Activated CD8-positive, alpha-beta T cell treated with anti-CD3 and anti-CD28 coated beads for 36 hours (primary cell): ENCODE measurements around the gene THBS4. TPM values are rescaled to one million over a fixed set of nuclear protein-coding genes. Genes with fewer than 3 reads are reported as not detected.

Experiments used
- ATAC-seq: fragments of 200-7000 bp; cut with Tn5 transposase; one replicate; pipeline ENCODE4 v1.10.0; 2021; ENCODE audit warnings: mild to moderate bottlenecking, moderate library complexity
- CTCF ChIA-PET: fragments of 350-600 bp; sonication (Branson Sonifier 250); formaldehyde crosslinking; loops from one replicate; lab custom pipeline; 2021; ENCODE audit warnings: antibody characterized with exemption; lab: Charles Lee
- POLR2A ChIA-PET: fragments of 350-600 bp; sonication (Branson Sonifier 250); formaldehyde crosslinking; loops from one replicate; lab custom pipeline; 2021; ENCODE audit warnings: antibody characterized with exemption; lab: Charles Lee
- DNase-seq: peaks from one replicate; pipeline ENCODE4 v3.0.0-alpha.2; 2020
- H3K27ac Mint-ChIP-seq: one replicate; pipeline ENCODE4 v1.8.0; 2021; ENCODE audit warnings: mild to moderate bottlenecking, mixed read lengths
- H3K27me3 Mint-ChIP-seq: one replicate; pipeline ENCODE4 v1.8.0; 2021; ENCODE audit warnings: mixed read lengths
- H3K36me3 Mint-ChIP-seq: one replicate; pipeline ENCODE4 v1.8.0; 2021; ENCODE audit warnings: low read depth, mixed read lengths
- H3K4me1 Mint-ChIP-seq: one replicate; pipeline ENCODE4 v1.8.0; 2021; ENCODE audit warnings: low read depth, mixed read lengths
- H3K4me3 Mint-ChIP-seq: one replicate; pipeline ENCODE4 v1.8.0; 2021; ENCODE audit warnings: mild to moderate bottlenecking, moderate library complexity, mixed read lengths
- H3K9me3 Mint-ChIP-seq: one replicate; pipeline ENCODE4 v1.8.0; 2021; ENCODE audit warnings: mixed read lengths
- CTCF ChIP-seq: fragments of 200-600 bp; IDR thresholded peaks from one replicate; pipeline ENCODE4 v1.8.0; 2022; ENCODE audit warnings: antibody characterized with exemption, mild to moderate bottlenecking
- intact Hi-C: fragments of 100-400 bp; cut with micrococcal nuclease; formaldehyde crosslinking; loops from one replicate; pipeline ENCODE4 v1.10.0; 2022
- total RNA-seq, 2 experiments: library from RNA; stranded (reverse); gene quantifications; one replicate each; pipeline ENCODE4 v1.2.3, GENCODE V29; 2021

Gene THBS4
- total RNA-seq, 2 experiments from 2014 or later: 2.3 to 2.5 TPM

- no peak overlapping the region for H3K4me3 Mint-ChIP-seq
- ChIA-PET POLR2A (no interaction called here), CTCF (interaction anchor here (1.3 to 1.4 kb wide), 2 partner anchors 15 to 16 kb away, joined by 3 read pairs; no protein-coding TSS in a partner anchor)
- H3K9me3 Mint-ChIP-seq: no peaks in the 10 kb centered on the region
- H3K27me3 Mint-ChIP-seq: no peaks in the 10 kb centered on the region
- intact Hi-C loops: no loop called here
- H3K36me3 Mint-ChIP-seq: no peaks in the 10 kb centered on the region
- no peak overlapping the region for H3K27ac Mint-ChIP-seq
- H3K4me1 Mint-ChIP-seq: peaks cover 4% of the 10 kb centered on the region
- ATAC-seq (no peak), DNase-seq (no peak)
- TF ChIP-seq CTCF: no peak
Observed at GRCh38 chr5:80068246-80068636, 33.1 kb downstream of the THBS4 start.

GRCh38 chr5:80068775-80069174 lies 33.6 kb downstream of the THBS4 start:
- Mint-ChIP-seq H3K36me3 (no peaks in the 10 kb centered on the region), H3K27ac (no peak overlapping the region), H3K9me3 (no peaks in the 10 kb centered on the region), H3K4me3 (no peak overlapping the region), H3K4me1 (peaks cover 4% of the 10 kb centered on the region), H3K27me3 (no peaks in the 10 kb centered on the region)
- ATAC-seq (no peak), DNase-seq (no peak)
- ChIA-PET POLR2A (no interaction called here), CTCF (interaction anchor here (1.0 to 1.6 kb wide), 2 partner anchors 14 to 23 kb away, joined by 3 to 4 read pairs; no protein-coding TSS in a partner anchor)
- intact Hi-C loops: no loop called here
- TF ChIP-seq CTCF: no peak

DNA sequence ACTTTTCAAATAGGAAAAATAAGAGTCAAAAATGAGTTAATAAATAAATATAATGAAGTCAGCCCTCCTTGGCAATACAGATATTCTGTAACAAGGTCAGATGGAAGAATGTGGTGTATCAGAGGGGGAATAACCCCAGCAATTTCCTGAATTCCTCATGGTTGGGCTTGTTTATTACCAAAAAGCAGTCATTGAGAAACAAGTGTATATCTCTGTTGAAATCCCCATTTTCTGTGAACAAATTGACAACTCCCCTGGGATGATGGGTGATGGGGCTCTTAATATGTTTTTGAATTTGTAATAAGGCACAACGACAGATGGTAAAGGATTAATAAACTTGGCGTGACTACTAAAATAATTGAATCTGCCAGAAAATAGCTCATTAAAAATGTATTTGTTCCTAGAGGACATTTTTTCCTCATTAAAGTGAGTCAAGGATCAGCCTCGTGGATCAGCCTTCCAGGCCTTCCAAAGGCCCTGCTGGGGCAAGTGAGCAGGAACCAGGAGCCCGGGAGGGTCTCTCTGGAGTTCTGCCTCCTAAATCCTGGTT lies 34.2 kb downstream of the THBS4 start:
- intact Hi-C loops: no loop called here
- no peaks in the 10 kb centered on the region for H3K36me3 Mint-ChIP-seq
- CTCF ChIA-PET: interaction anchor here (1.0 to 1.6 kb wide), 2 partner anchors 14 to 23 kb away, joined by 3 to 4 read pairs; no protein-coding TSS in a partner anchor
- H3K27ac Mint-ChIP-seq: no peak overlapping the region
- ATAC-seq (no peak), DNase-seq (no peak)
- peaks cover 4% of the 10 kb centered on the region for H3K4me1 Mint-ChIP-seq
- TF ChIP-seq CTCF: no peak
- H3K27me3 Mint-ChIP-seq: no peaks in the 10 kb centered on the region
- no peaks in the 10 kb centered on the region for H3K9me3 Mint-ChIP-seq
- no peak overlapping the region for H3K4me3 Mint-ChIP-seq
- POLR2A ChIA-PET: no interaction called here

GRCh38 chr5:80069918-80070318 lies 34.8 kb downstream of the THBS4 start:
- peaks cover 4% of the 10 kb centered on the region for H3K4me1 Mint-ChIP-seq
- POLR2A ChIA-PET: no interaction called here
- no peak overlapping the region for H3K4me3 Mint-ChIP-seq
- intact Hi-C loops: no loop called here
- no peak overlapping the region for H3K27ac Mint-ChIP-seq
- DNase-seq (no peak), ATAC-seq (no peak)
- CTCF ChIA-PET: interaction anchor here (1.0 to 1.6 kb wide), 2 partner anchors 13 to 24 kb away, joined by 3 to 4 read pairs; no protein-coding TSS in a partner anchor
- TF ChIP-seq CTCF: no peak
- no peaks in the 10 kb centered on the region for H3K27me3 Mint-ChIP-seq
- H3K9me3 Mint-ChIP-seq: no peaks in the 10 kb centered on the region
- no peaks in the 10 kb centered on the region for H3K36me3 Mint-ChIP-seq

DNA sequence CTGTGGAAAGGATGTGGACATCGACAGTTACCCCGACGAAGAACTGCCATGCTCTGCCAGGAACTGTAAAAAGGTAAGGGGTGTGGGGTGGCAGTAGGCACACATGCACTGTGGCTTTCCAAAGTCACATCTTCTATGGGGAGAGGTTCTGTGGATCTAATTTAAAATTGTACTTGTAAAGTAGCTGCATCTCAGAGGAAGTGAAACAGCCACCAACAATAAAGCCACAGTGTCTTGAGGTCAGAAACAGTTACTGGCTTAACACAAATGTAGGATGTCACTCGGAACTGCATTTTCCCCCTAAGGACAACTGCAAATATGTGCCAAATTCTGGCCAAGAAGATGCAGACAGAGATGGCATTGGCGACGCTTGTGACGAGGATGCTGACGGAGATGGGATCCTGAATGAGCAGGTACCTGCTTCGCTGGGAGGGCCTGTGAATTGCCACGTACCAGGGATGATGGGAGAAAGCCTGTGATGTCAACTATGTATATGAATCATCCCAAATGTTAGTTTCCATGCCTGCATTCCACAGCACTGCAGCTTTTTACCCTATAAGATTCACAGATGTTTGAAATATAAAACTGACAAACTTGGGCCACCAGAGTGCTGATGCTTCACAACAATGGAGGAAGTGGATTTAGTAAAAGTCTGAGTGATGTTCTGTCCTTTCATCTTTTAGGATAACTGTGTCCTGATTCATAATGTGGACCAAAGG lies 35.3 kb downstream of the THBS4 start:
- no peak for DNase-seq
- intact Hi-C loops: no loop called here
- Mint-ChIP-seq H3K4me3 (no peak overlapping the region), H3K27me3 (no peaks in the 10 kb centered on the region), H3K36me3 (no peaks in the 10 kb centered on the region), H3K4me1 (peaks cover 4% of the 10 kb centered on the region), H3K9me3 (no peaks in the 10 kb centered on the region), H3K27ac (peak overlapping the region; percentile 21)
- ChIA-PET CTCF (no interaction called here), POLR2A (no interaction called here)
- TF ChIP-seq CTCF: no peak
- ATAC-seq: no peak
